ENCODE results near the gene TRAM2.

TRAM2 gene

GRCh38 chr6:52499681-52500236 lies 77.1 kb downstream of the TRAM2 start:
- peaks cover 30% of the 10 kb centered on the region for H3K36me3 ChIP-seq (ENCODE audit: low read depth)
- no peak for DNase-seq (ENCODE audit: low spot score)
- no peak for TF ChIP-seq CTCF (IDR thresholded peaks at IDR 0.05; ENCODE audit: poor library complexity, severe bottlenecking)
- peak overlapping the region; percentile 19 for H3K27ac ChIP-seq (ENCODE audit: poor library complexity, severe bottlenecking)
- ATAC-seq (ENCODE audit: low read depth): no peak
- no peaks in the 10 kb centered on the region for H3K27me3 ChIP-seq (ENCODE audit: insufficient read depth, poor library complexity, severe bottlenecking)
- no peaks in the 10 kb centered on the region for H3K9me3 ChIP-seq (ENCODE audit: severe bottlenecking)
- H3K4me3 ChIP-seq (ENCODE audit: severe bottlenecking): no peak overlapping the region
- H3K4me1 ChIP-seq (ENCODE audit: insufficient read depth, poor library complexity, severe bottlenecking): peaks cover 20% of the 10 kb centered on the region

DNA sequence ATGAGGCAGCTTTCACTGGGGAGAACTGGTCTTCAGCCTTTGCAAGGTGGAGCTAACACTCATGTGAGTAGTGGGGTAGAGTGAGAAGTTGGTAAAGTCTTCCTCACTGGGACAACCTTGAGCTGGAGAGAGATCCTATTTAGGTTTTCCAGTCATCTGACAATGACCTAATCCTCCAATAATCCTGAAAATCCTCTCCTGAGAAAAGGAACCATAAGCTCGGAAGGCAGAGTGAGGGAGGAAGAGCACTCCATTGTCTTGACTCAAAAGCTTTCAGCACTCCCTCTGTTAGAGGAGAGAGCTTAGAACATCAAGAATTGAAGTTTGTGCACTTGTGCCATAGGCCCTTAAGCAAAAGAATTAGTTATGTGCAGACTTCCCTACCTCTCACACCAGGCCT lies 77.8 kb downstream of the TRAM2 start:
- no peak for TF ChIP-seq CTCF (IDR thresholded peaks at IDR 0.05; ENCODE audit: poor library complexity, severe bottlenecking)

DNA sequence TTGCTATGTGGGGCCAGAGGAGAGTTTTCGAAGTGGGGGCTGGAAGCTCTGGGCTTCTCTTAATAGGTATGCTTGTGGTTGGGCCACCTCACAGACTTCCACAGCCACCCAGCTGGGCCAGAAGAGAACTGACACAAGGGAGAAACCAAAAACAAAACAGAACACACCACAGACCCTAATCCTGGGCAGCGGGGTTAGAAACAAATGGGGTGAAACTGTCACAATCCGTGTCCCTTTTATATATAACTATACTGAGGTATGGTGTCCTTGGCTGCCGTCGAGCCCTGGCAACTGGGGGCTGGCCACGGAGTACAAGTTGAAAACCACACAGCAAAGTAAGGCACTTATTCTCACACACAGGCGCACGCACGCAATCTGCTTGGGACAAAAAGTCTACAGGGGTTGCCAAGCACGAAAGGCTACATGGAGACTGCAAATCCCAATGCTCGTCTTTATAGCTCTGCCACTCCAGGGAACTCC lies 78.3 kb downstream of the TRAM2 start:
- DNase-seq (ENCODE audit: low spot score): no peak
- H3K4me3 ChIP-seq (ENCODE audit: severe bottlenecking): no peak overlapping the region

More for the DNA sequence above, 77.8 kb downstream of the TRAM2 start:
- Histone ChIP-seq H3K4me1 (ENCODE audit: insufficient read depth, poor library complexity, severe bottlenecking) (peaks cover 17% of the 10 kb centered on the region), H3K4me3 (ENCODE audit: severe bottlenecking) (no peak overlapping the region), H3K36me3 (ENCODE audit: low read depth) (peaks cover 34% of the 10 kb centered on the region), H3K27ac (ENCODE audit: poor library complexity, severe bottlenecking) (peak overlapping the region; percentile 19), H3K9me3 (ENCODE audit: severe bottlenecking) (no peaks in the 10 kb centered on the region), H3K27me3 (ENCODE audit: insufficient read depth, poor library complexity, severe bottlenecking) (no peaks in the 10 kb centered on the region)
- no peak for ATAC-seq (ENCODE audit: low read depth)
- DNase-seq (ENCODE audit: low spot score): no peak

GRCh38 chr6:52497652-52498408 lies 79.0 kb downstream of the TRAM2 start:
- Histone ChIP-seq H3K27me3 (ENCODE audit: insufficient read depth, poor library complexity, severe bottlenecking) (no peaks in the 10 kb centered on the region), H3K4me1 (ENCODE audit: insufficient read depth, poor library complexity, severe bottlenecking) (peaks cover 9% of the 10 kb centered on the region), H3K9me3 (ENCODE audit: severe bottlenecking) (no peaks in the 10 kb centered on the region), H3K27ac (ENCODE audit: poor library complexity, severe bottlenecking) (no peak overlapping the region), H3K36me3 (ENCODE audit: low read depth) (peaks cover 30% of the 10 kb centered on the region), H3K4me3 (ENCODE audit: severe bottlenecking) (no peak overlapping the region)
- no peak for TF ChIP-seq CTCF (IDR thresholded peaks at IDR 0.05; ENCODE audit: poor library complexity, severe bottlenecking)
- no peak for DNase-seq (ENCODE audit: low spot score)
- ATAC-seq (ENCODE audit: low read depth): no peak

More for the DNA sequence above, 78.3 kb downstream of the TRAM2 start:
- Histone ChIP-seq H3K4me1 (ENCODE audit: insufficient read depth, poor library complexity, severe bottlenecking) (peaks cover 16% of the 10 kb centered on the region), H3K36me3 (ENCODE audit: low read depth) (peaks cover 34% of the 10 kb centered on the region), H3K27ac (ENCODE audit: poor library complexity, severe bottlenecking) (no peak overlapping the region), H3K9me3 (ENCODE audit: severe bottlenecking) (no peaks in the 10 kb centered on the region), H3K27me3 (ENCODE audit: insufficient read depth, poor library complexity, severe bottlenecking) (no peaks in the 10 kb centered on the region)
- TF ChIP-seq CTCF (IDR thresholded peaks at IDR 0.05; ENCODE audit: poor library complexity, severe bottlenecking): no peak
- ATAC-seq (ENCODE audit: low read depth): no peak

- H3K4me3 ChIP-seq (ENCODE audit: severe bottlenecking): no peak overlapping the region
- no peaks in the 10 kb centered on the region for H3K9me3 ChIP-seq (ENCODE audit: severe bottlenecking)
- ATAC-seq (ENCODE audit: low read depth) (no peak), DNase-seq (ENCODE audit: low spot score) (no peak)
- peaks cover 18% of the 10 kb centered on the region for H3K36me3 ChIP-seq (ENCODE audit: low read depth)
- TF ChIP-seq CTCF (IDR thresholded peaks at IDR 0.05; ENCODE audit: poor library complexity, severe bottlenecking): no peak
- no peak overlapping the region for H3K27ac ChIP-seq (ENCODE audit: poor library complexity, severe bottlenecking)
- H3K4me1 ChIP-seq (ENCODE audit: insufficient read depth, poor library complexity, severe bottlenecking): peaks cover 7% of the 10 kb centered on the region
- H3K27me3 ChIP-seq (ENCODE audit: insufficient read depth, poor library complexity, severe bottlenecking): no peaks in the 10 kb centered on the region
Observed at GRCh38 chr6:52496631-52497030, 80.2 kb downstream of the TRAM2 start.

Measured in RWPE2 (cell line).